ENCODE results near the gene ABTB2.

Gene ABTB2

DNA sequence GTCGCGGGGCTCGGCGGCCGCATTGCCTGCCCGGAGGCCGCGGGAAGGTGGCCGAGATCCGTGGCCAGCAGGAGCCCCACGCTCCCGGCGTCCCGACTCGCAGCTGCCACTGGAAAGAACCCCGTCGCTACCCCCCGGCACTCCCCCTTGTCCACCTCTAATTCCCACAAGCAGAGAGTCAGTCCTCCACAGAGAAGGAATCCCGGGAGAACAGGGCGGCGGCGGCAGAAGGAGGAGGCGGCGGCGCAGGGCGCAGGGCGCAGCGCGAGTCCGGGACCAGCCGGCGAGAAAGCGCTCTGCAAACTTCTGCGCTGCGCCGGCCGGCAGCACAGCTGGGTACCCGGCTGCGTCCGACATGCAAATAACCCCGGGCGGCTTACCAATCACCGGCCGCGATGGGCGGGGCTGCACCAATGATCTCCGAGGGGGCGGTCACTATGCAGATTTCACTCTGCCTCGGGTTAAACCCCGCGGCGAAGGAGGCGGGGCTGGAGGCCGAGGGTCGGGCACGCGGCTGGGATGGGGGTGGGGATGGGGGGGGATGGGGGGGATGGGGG is at the start of gene ABTB2:
Gene ABTB2 (minus strand): TSS at position 310 of the 557 bp plus-strand sequence.
- Histone ChIP-seq H3K27me3 (ENCODE audit: control insufficient read depth, insufficient read depth, low read length) (peaks cover 30% of the 10 kb centered on the region), H3K4me1 (ENCODE audit: control insufficient read depth, insufficient read depth, low read length) (peaks cover 9% of the 10 kb centered on the region), H3K9me3 (ENCODE audit: control insufficient read depth, insufficient read depth, low read length) (no peaks in the 10 kb centered on the region), H3K4me3 (ENCODE audit: low read depth, low read length) (peak within 1 kb of the TSS; percentile 93), H3K9ac (ENCODE audit: low read depth, low read length) (peak within 1 kb of the TSS; percentile 81), H3K36me3 (ENCODE audit: control insufficient read depth, insufficient read depth, low read length) (no peaks in the 10 kb centered on the region)

GRCh38 chr11:34407121-34407813 is 49.5 kb upstream of the ABTB2 start:
- no peak overlapping the region for H3K4me3 ChIP-seq (ENCODE audit: low read depth, low read length)
- H3K36me3 ChIP-seq (ENCODE audit: control insufficient read depth, insufficient read depth, low read length), result no peaks in the 10 kb centered on the region
- no peaks in the 10 kb centered on the region for H3K4me1 ChIP-seq (ENCODE audit: control insufficient read depth, insufficient read depth, low read length)
- H3K9ac ChIP-seq (ENCODE audit: low read depth, low read length), result no peak overlapping the region
- no peaks in the 10 kb centered on the region for H3K9me3 ChIP-seq (ENCODE audit: control insufficient read depth, insufficient read depth, low read length)
- no peaks in the 10 kb centered on the region for H3K27me3 ChIP-seq (ENCODE audit: control insufficient read depth, insufficient read depth, low read length)

GRCh38 chr11:34406413-34406812 is 48.6 kb upstream of the ABTB2 start:
- H3K9ac ChIP-seq (ENCODE audit: low read depth, low read length), result no peak overlapping the region
- H3K9me3 ChIP-seq (ENCODE audit: control insufficient read depth, insufficient read depth, low read length), result no peaks in the 10 kb centered on the region
- no peaks in the 10 kb centered on the region for H3K36me3 ChIP-seq (ENCODE audit: control insufficient read depth, insufficient read depth, low read length)
- no peak overlapping the region for H3K4me3 ChIP-seq (ENCODE audit: low read depth, low read length)
- H3K4me1 ChIP-seq (ENCODE audit: control insufficient read depth, insufficient read depth, low read length), result no peaks in the 10 kb centered on the region
- no peaks in the 10 kb centered on the region for H3K27me3 ChIP-seq (ENCODE audit: control insufficient read depth, insufficient read depth, low read length)

DNA sequence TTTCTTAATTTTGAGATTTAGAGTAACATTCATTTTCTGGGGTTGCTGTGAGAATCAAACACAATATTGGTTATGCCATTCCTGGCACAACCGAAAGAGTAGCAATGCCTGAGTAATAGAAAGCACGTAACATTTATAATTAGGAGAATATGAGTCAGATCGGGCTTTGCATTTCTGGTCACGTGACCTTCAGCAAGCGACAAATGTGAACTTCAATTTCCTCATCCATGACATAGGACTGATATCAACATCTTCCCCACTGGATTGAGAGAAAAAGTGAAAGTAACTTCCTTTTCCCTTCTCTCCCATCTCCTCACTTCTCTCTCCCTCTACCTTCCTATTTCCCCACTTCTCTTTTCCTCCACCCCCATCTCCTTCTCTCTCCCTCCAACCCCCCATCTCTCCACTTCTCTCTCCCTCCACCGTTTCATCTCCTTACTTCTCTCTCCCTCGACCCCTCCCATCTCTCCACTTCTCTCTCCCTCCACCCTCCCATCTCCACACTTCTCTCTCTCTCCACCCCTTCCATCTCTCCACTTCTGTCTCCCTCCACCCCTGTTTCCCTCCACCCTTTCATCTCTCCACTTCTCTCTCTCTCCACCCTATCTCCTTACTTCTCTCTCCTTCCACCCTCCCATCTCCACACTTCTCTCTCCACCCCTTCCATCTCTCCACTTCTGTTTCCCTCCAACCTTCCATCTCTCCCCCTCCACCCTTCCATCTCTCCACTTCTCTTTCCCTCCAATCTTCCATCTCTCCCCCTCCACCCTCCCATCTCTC is 47.5 kb upstream of the ABTB2 start:
- Histone ChIP-seq H3K9ac (ENCODE audit: low read depth, low read length) (no peak overlapping the region), H3K36me3 (ENCODE audit: control insufficient read depth, insufficient read depth, low read length) (no peaks in the 10 kb centered on the region), H3K4me1 (ENCODE audit: control insufficient read depth, insufficient read depth, low read length) (no peaks in the 10 kb centered on the region), H3K9me3 (ENCODE audit: control insufficient read depth, insufficient read depth, low read length) (no peaks in the 10 kb centered on the region), H3K27me3 (ENCODE audit: control insufficient read depth, insufficient read depth, low read length) (no peaks in the 10 kb centered on the region), H3K4me3 (ENCODE audit: low read depth, low read length) (no peak overlapping the region)

DNA sequence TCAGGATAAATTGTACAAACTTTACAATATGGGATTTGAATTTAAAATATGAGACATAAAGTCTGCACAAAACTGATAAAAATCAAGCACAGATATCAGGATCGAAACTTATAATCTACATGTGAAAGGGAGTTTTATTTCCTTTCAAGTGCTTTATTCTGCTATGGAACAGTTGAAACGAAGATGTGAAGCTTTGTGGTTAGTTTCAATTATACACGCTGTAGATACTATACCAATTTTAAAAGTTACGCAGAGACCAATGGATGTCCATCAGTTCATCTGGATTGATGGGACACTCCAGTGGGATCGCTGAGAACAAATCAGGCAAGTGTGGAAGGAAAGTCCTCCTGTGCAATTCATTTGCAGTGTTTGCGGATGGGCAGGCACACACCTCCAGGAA is 46.5 kb upstream of the ABTB2 start:
- Histone ChIP-seq H3K4me1 (ENCODE audit: control insufficient read depth, insufficient read depth, low read length) (no peaks in the 10 kb centered on the region), H3K36me3 (ENCODE audit: control insufficient read depth, insufficient read depth, low read length) (no peaks in the 10 kb centered on the region)

DNA sequence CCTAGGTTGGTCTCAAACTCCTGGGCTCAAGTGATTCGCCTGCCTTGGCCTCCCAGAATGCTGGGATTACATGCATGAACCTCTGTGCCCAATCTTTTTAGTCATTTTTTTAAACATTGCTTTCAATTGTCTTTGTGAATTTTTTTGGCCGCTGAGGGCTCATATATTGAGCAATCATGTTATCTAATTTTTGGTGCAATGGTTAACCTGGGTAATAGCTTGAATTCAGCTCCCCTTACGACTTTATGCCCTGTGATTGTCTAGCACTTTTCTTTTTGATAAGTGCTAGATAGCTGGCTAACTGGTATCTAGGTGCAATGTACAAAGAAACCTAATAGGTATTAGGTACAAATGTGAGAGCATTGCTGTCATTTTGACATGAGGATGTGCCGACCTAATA is 45.6 kb upstream of the ABTB2 start:
- Histone ChIP-seq H3K9ac (ENCODE audit: low read depth, low read length) (no peak overlapping the region), H3K36me3 (ENCODE audit: control insufficient read depth, insufficient read depth, low read length) (no peaks in the 10 kb centered on the region), H3K9me3 (ENCODE audit: control insufficient read depth, insufficient read depth, low read length) (no peaks in the 10 kb centered on the region), H3K4me1 (ENCODE audit: control insufficient read depth, insufficient read depth, low read length) (no peaks in the 10 kb centered on the region), H3K27me3 (ENCODE audit: control insufficient read depth, insufficient read depth, low read length) (no peaks in the 10 kb centered on the region), H3K4me3 (ENCODE audit: low read depth, low read length) (no peak overlapping the region)

More for the DNA sequence above, 46.5 kb upstream of the ABTB2 start:
- H3K4me3 ChIP-seq (ENCODE audit: low read depth, low read length), result no peak overlapping the region
- no peaks in the 10 kb centered on the region for H3K27me3 ChIP-seq (ENCODE audit: control insufficient read depth, insufficient read depth, low read length)
- H3K9me3 ChIP-seq (ENCODE audit: control insufficient read depth, insufficient read depth, low read length), result no peaks in the 10 kb centered on the region
- H3K9ac ChIP-seq (ENCODE audit: low read depth, low read length), result no peak overlapping the region

- no peaks in the 10 kb centered on the region for H3K4me1 ChIP-seq (ENCODE audit: control insufficient read depth, insufficient read depth, low read length)
- H3K4me3 ChIP-seq (ENCODE audit: low read depth, low read length), result no peak overlapping the region
- H3K36me3 ChIP-seq (ENCODE audit: control insufficient read depth, insufficient read depth, low read length), result no peaks in the 10 kb centered on the region
- no peak overlapping the region for H3K9ac ChIP-seq (ENCODE audit: low read depth, low read length)
- no peaks in the 10 kb centered on the region for H3K9me3 ChIP-seq (ENCODE audit: control insufficient read depth, insufficient read depth, low read length)
- H3K27me3 ChIP-seq (ENCODE audit: control insufficient read depth, insufficient read depth, low read length), result no peaks in the 10 kb centered on the region
Observed at GRCh38 chr11:34397811-34398210, 40.0 kb upstream of the ABTB2 start.

DNA sequence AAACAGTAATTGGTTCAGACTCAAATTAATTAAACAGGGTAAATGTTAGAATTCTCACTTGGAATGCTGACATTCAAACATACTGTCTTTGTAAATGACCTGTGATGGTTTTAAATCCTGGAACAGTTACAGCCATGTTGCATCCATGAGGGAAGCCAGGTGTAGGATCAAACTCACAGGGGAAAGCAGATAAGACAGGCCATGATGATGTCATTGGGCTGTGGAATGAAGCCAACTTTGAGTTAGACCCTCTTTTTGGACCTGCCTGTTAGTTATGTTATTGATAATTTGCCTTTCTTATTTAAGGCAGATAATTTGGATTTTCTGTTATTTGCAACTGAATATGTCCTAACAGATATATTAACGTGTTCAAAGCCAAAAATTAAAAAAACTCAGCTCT is 39.3 kb upstream of the ABTB2 start:
- Histone ChIP-seq H3K9me3 (ENCODE audit: control insufficient read depth, insufficient read depth, low read length) (no peaks in the 10 kb centered on the region), H3K4me3 (ENCODE audit: low read depth, low read length) (no peak overlapping the region), H3K4me1 (ENCODE audit: control insufficient read depth, insufficient read depth, low read length) (no peaks in the 10 kb centered on the region), H3K36me3 (ENCODE audit: control insufficient read depth, insufficient read depth, low read length) (no peaks in the 10 kb centered on the region), H3K9ac (ENCODE audit: low read depth, low read length) (no peak overlapping the region), H3K27me3 (ENCODE audit: control insufficient read depth, insufficient read depth, low read length) (no peaks in the 10 kb centered on the region)

GRCh38 chr11:34395916-34396550 is 38.2 kb upstream of the ABTB2 start:
- Histone ChIP-seq H3K4me3 (ENCODE audit: low read depth, low read length) (no peak overlapping the region), H3K4me1 (ENCODE audit: control insufficient read depth, insufficient read depth, low read length) (no peaks in the 10 kb centered on the region), H3K36me3 (ENCODE audit: control insufficient read depth, insufficient read depth, low read length) (no peaks in the 10 kb centered on the region), H3K9me3 (ENCODE audit: control insufficient read depth, insufficient read depth, low read length) (no peaks in the 10 kb centered on the region), H3K27me3 (ENCODE audit: control insufficient read depth, insufficient read depth, low read length) (no peaks in the 10 kb centered on the region), H3K9ac (ENCODE audit: low read depth, low read length) (no peak overlapping the region)

- no peaks in the 10 kb centered on the region for H3K27me3 ChIP-seq (ENCODE audit: control insufficient read depth, insufficient read depth, low read length)
- H3K9me3 ChIP-seq (ENCODE audit: control insufficient read depth, insufficient read depth, low read length), result no peaks in the 10 kb centered on the region
- H3K4me3 ChIP-seq (ENCODE audit: low read depth, low read length), result no peak overlapping the region
- no peak overlapping the region for H3K9ac ChIP-seq (ENCODE audit: low read depth, low read length)
- no peaks in the 10 kb centered on the region for H3K4me1 ChIP-seq (ENCODE audit: control insufficient read depth, insufficient read depth, low read length)
- no peaks in the 10 kb centered on the region for H3K36me3 ChIP-seq (ENCODE audit: control insufficient read depth, insufficient read depth, low read length)
Observed at GRCh38 chr11:34394771-34395300, 37.0 kb upstream of the ABTB2 start.

DNA sequence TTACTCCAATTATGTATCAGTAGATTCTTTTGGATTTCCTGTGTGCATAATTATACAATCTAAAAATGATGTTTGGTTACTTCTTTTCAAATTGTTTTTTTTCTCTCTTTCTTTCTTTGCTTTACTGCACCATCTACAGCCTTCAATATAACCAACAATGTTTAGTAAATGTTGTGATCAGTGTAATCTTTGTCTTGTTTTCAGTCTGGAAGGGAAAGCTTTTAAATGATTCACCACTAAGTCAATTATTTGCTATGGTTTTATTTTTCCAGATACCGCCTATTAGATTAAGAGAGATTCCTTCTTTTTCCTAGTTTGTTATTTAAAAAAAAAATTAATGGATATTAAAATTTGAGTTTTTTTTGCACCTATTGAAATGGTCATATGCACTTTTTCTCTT is 29.8 kb upstream of the ABTB2 start:
- H3K4me3 ChIP-seq (ENCODE audit: low read depth, low read length), result no peak overlapping the region
- no peaks in the 10 kb centered on the region for H3K36me3 ChIP-seq (ENCODE audit: control insufficient read depth, insufficient read depth, low read length)
- no peak overlapping the region for H3K9ac ChIP-seq (ENCODE audit: low read depth, low read length)
- no peaks in the 10 kb centered on the region for H3K9me3 ChIP-seq (ENCODE audit: control insufficient read depth, insufficient read depth, low read length)
- no peaks in the 10 kb centered on the region for H3K27me3 ChIP-seq (ENCODE audit: control insufficient read depth, insufficient read depth, low read length)
- no peaks in the 10 kb centered on the region for H3K4me1 ChIP-seq (ENCODE audit: control insufficient read depth, insufficient read depth, low read length)
